Mesendoderm (in vitro differentiated cells): ENCODE results near the gene GRIK4.
"Not testable (repeated sequence)": the region's sequence is repeated elsewhere in the genome, so short reads cannot be mapped to it uniquely, and the experiment has no call there.

Source experiments
- DNase-seq: peaks from one replicate; pipeline ENCODE4 v3.0.0; 2013
- H2AK5ac ChIP-seq: 2 replicates; pipeline ENCODE4 v1.6.1; 2013; ENCODE audit warnings: low read length, inconsistent platforms
- H2BK120ac ChIP-seq: 2 replicates; pipeline ENCODE4 v1.6.1; 2013; ENCODE audit warnings: low read depth, mild to moderate bottlenecking, low read length, moderate library complexity, mixed read lengths
- H2BK15ac ChIP-seq: replicated peaks from 2 replicates; pipeline ENCODE4 v1.6.1; 2013; ENCODE audit warnings: low read depth, mild to moderate bottlenecking, moderate library complexity
- H2BK5ac ChIP-seq: 2 replicates; pipeline ENCODE4 v1.6.1; 2013; ENCODE audit warnings: low read length, inconsistent platforms
- H3K18ac ChIP-seq: 2 replicates; pipeline ENCODE4 v1.6.1; 2013; ENCODE audit warnings: mild to moderate bottlenecking, low read length, mixed read lengths
- H3K23ac ChIP-seq: one replicate; pipeline ENCODE4 v1.6.1; 2013; ENCODE audit warnings: low read length
- H3K27ac ChIP-seq: 2 replicates; pipeline ENCODE4 v1.5.1; 2013; ENCODE audit warnings: low read depth, mild to moderate bottlenecking, inconsistent platforms, low read length, moderate library complexity
- H3K27me3 ChIP-seq: 2 replicates; pipeline ENCODE4 v1.6.1; 2013; ENCODE audit warnings: low read length, control low read depth, mild to moderate bottlenecking, inconsistent platforms; ENCODE audit not compliant: insufficient read depth, poor library complexity
- H3K36me3 ChIP-seq: 2 replicates; pipeline ENCODE4 v1.6.1; 2013; ENCODE audit warnings: low read length, inconsistent platforms; ENCODE audit not compliant: control insufficient read depth, insufficient read depth
- H3K4ac ChIP-seq: one replicate; pipeline ENCODE4 v1.6.1; 2013; ENCODE audit warnings: low read depth, mild to moderate bottlenecking, low read length, moderate library complexity
- H3K4me1 ChIP-seq: 2 replicates; pipeline ENCODE4 v1.6.1; 2013; ENCODE audit warnings: low read depth, low read length, inconsistent platforms; ENCODE audit not compliant: control insufficient read depth
- H3K4me2 ChIP-seq: 2 replicates; pipeline ENCODE4 v1.6.1; 2013; ENCODE audit warnings: low read length
- H3K4me3 ChIP-seq: 2 replicates; pipeline ENCODE4 v1.5.1; 2013; ENCODE audit warnings: mild to moderate bottlenecking, low read length
- H3K56ac ChIP-seq: one replicate; pipeline ENCODE4 v1.6.1; 2013; ENCODE audit warnings: low read length
- H3K79me1 ChIP-seq: 2 replicates; pipeline ENCODE4 v1.6.1; 2013; ENCODE audit warnings: low read length, inconsistent platforms
- H3K79me2 ChIP-seq: 2 replicates; pipeline ENCODE4 v1.6.1; 2013; ENCODE audit warnings: mild to moderate bottlenecking, low read length; ENCODE audit not compliant: control insufficient read depth, insufficient read depth
- H3K9ac ChIP-seq: 2 replicates; pipeline ENCODE4 v1.6.1; 2013; ENCODE audit warnings: low read length, inconsistent platforms
- H4K5ac ChIP-seq: one replicate; pipeline ENCODE4 v1.6.1; 2013; ENCODE audit warnings: low read length
- H4K8ac ChIP-seq: one replicate; pipeline ENCODE4 v1.6.1; 2013; ENCODE audit warnings: low read depth, mild to moderate bottlenecking, control low read depth, low read length, moderate library complexity
- WGBS: extraction: QIAGEN DNeasy Blood & Tissue Kit; methylation state at CpG from one replicate; pipeline ENCODE4 v1.1.7; 2013; ENCODE audit warnings: low lambda C conversion rate, missing lambda C conversion rate; ENCODE audit not compliant: insufficient coverage; ENCODE audit errors: extremely low coverage; 5-methylcytosine and 5-hydroxymethylcytosine counted together

The GRIK4 gene

GRCh38 chr11:120577624-120578363, 66.2 kb downstream of the GRIK4 start:
- WGBS = no CpG with 5 or more reads among the region's 7 CpGs
- H3K27me3 ChIP-seq = no peaks in the 10 kb centered on the region

DNA sequence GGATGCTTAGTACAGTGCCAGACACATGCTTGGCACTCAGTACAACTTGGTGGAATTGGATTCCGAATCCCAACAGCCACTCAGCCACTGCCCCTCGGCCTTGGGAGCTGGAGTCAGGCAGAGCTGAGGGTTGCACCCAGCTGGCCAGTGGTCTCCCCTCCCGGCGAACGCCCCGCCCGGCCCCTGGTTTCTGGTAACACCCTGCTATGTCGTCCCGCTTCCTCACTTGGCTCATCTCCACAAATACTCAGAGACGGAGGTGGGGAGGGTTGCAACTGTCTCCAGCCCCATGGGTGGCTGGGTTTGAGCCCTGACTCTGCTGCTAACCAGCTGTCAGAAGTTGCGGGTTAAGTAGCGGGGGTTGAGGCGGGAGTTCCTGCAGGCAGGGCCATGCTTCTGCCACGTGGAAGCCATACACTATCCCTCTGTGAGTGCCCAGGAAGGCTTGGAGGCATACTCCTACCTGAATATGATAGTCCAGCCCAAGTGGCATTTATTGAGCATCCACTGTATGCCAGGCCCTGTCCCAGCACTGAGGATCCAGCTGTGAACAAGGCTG, 67.1 kb downstream of the GRIK4 start:
- H3K27me3 ChIP-seq = no peaks in the 10 kb centered on the region
- no peak overlapping the region for H3K18ac ChIP-seq
- WGBS = no CpG with 5 or more reads among the region's 14 CpGs
- no peaks in the 10 kb centered on the region for H3K79me1 ChIP-seq
- H4K8ac ChIP-seq = no peak overlapping the region
- DNase-seq = no peak
- no peak overlapping the region for H3K9ac ChIP-seq
- H2BK15ac ChIP-seq = no peak overlapping the region
- H4K5ac ChIP-seq = no peak overlapping the region
- no peak overlapping the region for H2BK5ac ChIP-seq
- no peak overlapping the region for H3K23ac ChIP-seq
- no peak overlapping the region for H2AK5ac ChIP-seq
- peaks cover 4% of the 10 kb centered on the region for H3K4me1 ChIP-seq
- H3K79me2 ChIP-seq = no peaks in the 10 kb centered on the region
- H3K4ac ChIP-seq = no peak overlapping the region
- H3K4me2 ChIP-seq = no peak overlapping the region
- H3K56ac ChIP-seq = no peak overlapping the region
- H3K27ac ChIP-seq = no peak overlapping the region
- no peak overlapping the region for H3K4me3 ChIP-seq
- no peaks in the 10 kb centered on the region for H3K36me3 ChIP-seq
- H2BK120ac ChIP-seq = no peak overlapping the region

More at GRCh38 chr11:120577624-120578363, 66.2 kb downstream of the GRIK4 start:
- Histone ChIP-seq H3K4me3 (no peak overlapping the region), H4K5ac (no peak overlapping the region), H3K9ac (no peak overlapping the region), H2BK5ac (no peak overlapping the region), H3K4ac (no peak overlapping the region), H3K79me2 (no peaks in the 10 kb centered on the region), H3K4me1 (peaks cover 4% of the 10 kb centered on the region), H3K18ac (no peak overlapping the region), H3K27ac (no peak overlapping the region), H2BK15ac (no peak overlapping the region), H3K56ac (no peak overlapping the region), H3K4me2 (no peak overlapping the region), H2AK5ac (no peak overlapping the region), H3K36me3 (no peaks in the 10 kb centered on the region), H4K8ac (no peak overlapping the region), H3K23ac (no peak overlapping the region), H3K79me1 (no peaks in the 10 kb centered on the region), H2BK120ac (no peak overlapping the region)
- no peak for DNase-seq

GRCh38 chr11:120579611-120580031, 68.1 kb downstream of the GRIK4 start:
- no peaks in the 10 kb centered on the region for H3K27me3 ChIP-seq
- H2BK15ac ChIP-seq = no peak overlapping the region
- no peak overlapping the region for H3K18ac ChIP-seq
- H3K79me1 ChIP-seq = no peaks in the 10 kb centered on the region
- H3K79me2 ChIP-seq = no peaks in the 10 kb centered on the region
- no peak overlapping the region for H3K4me3 ChIP-seq
- H2AK5ac ChIP-seq = no peak overlapping the region
- no peaks in the 10 kb centered on the region for H3K36me3 ChIP-seq
- no peak for DNase-seq
- no peak overlapping the region for H3K23ac ChIP-seq
- H3K27ac ChIP-seq = no peak overlapping the region
- H3K4me2 ChIP-seq = no peak overlapping the region
- no peak overlapping the region for H3K9ac ChIP-seq
- H4K8ac ChIP-seq = no peak overlapping the region
- no CpG with 5 or more reads among the region's 7 CpGs for WGBS
- no peak overlapping the region for H3K56ac ChIP-seq
- no peak overlapping the region for H4K5ac ChIP-seq
- H2BK5ac ChIP-seq = no peak overlapping the region
- no peak overlapping the region for H2BK120ac ChIP-seq
- no peak overlapping the region for H3K4ac ChIP-seq
- H3K4me1 ChIP-seq = peaks cover 4% of the 10 kb centered on the region

GRCh38 chr11:120581313-120581712, 69.8 kb downstream of the GRIK4 start:
- H2BK120ac ChIP-seq = no peak overlapping the region
- H3K36me3 ChIP-seq = no peaks in the 10 kb centered on the region
- H3K23ac ChIP-seq = no peak overlapping the region
- no peak overlapping the region for H4K8ac ChIP-seq
- H2BK15ac ChIP-seq = no peak overlapping the region
- no peak overlapping the region for H3K9ac ChIP-seq
- H4K5ac ChIP-seq = no peak overlapping the region
- no peaks in the 10 kb centered on the region for H3K27me3 ChIP-seq
- H3K4me1 ChIP-seq = peaks cover 5% of the 10 kb centered on the region
- no peaks in the 10 kb centered on the region for H3K79me2 ChIP-seq
- no peak overlapping the region for H3K56ac ChIP-seq
- H3K27ac ChIP-seq = no peak overlapping the region
- H2BK5ac ChIP-seq = no peak overlapping the region
- no peak overlapping the region for H3K4ac ChIP-seq
- H3K79me1 ChIP-seq = no peaks in the 10 kb centered on the region
- WGBS = no CpG with 5 or more reads among the region's 4 CpGs
- no peak for DNase-seq
- no peak overlapping the region for H3K4me3 ChIP-seq
- H3K18ac ChIP-seq = no peak overlapping the region
- H3K4me2 ChIP-seq = no peak overlapping the region
- no peak overlapping the region for H2AK5ac ChIP-seq

GRCh38 chr11:120582535-120582934, 71.0 kb downstream of the GRIK4 start:
- H3K36me3 ChIP-seq, H3K4ac ChIP-seq, H4K8ac ChIP-seq, H2AK5ac ChIP-seq, H2BK15ac ChIP-seq, H3K4me1 ChIP-seq, H3K27me3 ChIP-seq, H4K5ac ChIP-seq, H3K56ac ChIP-seq, H3K18ac ChIP-seq, H3K27ac ChIP-seq, H3K79me1 ChIP-seq, H3K4me3 ChIP-seq, H2BK5ac ChIP-seq, H3K79me2 ChIP-seq, H3K9ac ChIP-seq, H3K23ac ChIP-seq, DNase-seq, H3K4me2 ChIP-seq, H2BK120ac ChIP-seq: not testable (repeated sequence)
- WGBS = no CpG with 5 or more reads among the region's 3 CpGs
